ENCODE results near the gene SLC22A13. TPM values are rescaled to one million over a fixed set of nuclear protein-coding genes. Genes with fewer than 3 reads are reported as not detected.

The SLC22A13 gene
- 0.27 TPM for total RNA-seq

GRCh38 chr3:38265604-38266307 lies at the start of gene SLC22A13:
TSS of gene SLC22A13 (plus strand) at chr3:38265812. CDS start at chr3:38265861, 49 bp downstream.

GRCh38 chr3:38281895-38282686 lies 16.5 kb downstream of the SLC22A13 start, which contains the start of gene SLC22A14:
TSS of gene SLC22A14 (plus strand) at chr3:38282294. CDS start at chr3:38306027, 23,733 bp downstream.

Other genes starting within 250 kb of the SLC22A13 start
- gene PLCD1, start 236.2 kb upstream of the SLC22A13 start, total RNA-seq: 25.6 TPM
- gene DLEC1, start 226.6 kb upstream of the SLC22A13 start, total RNA-seq: 0.33 TPM
- 38.9 TPM for gene ACAA1, start 128.7 kb upstream of the SLC22A13 start, total RNA-seq
- gene MYD88, start 127.2 kb upstream of the SLC22A13 start, total RNA-seq: 20.4 TPM
- gene OXSR1, start 100.3 kb upstream of the SLC22A13 start, total RNA-seq: 48.1 TPM
- gene SLC22A14, start 16.5 kb downstream of the SLC22A13 start, total RNA-seq: 0.16 TPM
- gene XYLB, start 81.0 kb downstream of the SLC22A13 start, total RNA-seq: 9.3 TPM
- 55.0 TPM for gene ACVR2B, start 188.1 kb downstream of the SLC22A13 start, total RNA-seq
- 26.0 TPM for gene EXOG, start 230.5 kb downstream of the SLC22A13 start, total RNA-seq